HG02970 (cell line): ENCODE data around the gene TCIRG1.
"Not testable (repeated sequence)": the region's sequence is repeated elsewhere in the genome, so short reads cannot be mapped to it uniquely, and the experiment has no call there.

Experiments
- ATAC-seq: cut with Tn5 transposase; IDR thresholded peaks from one replicate; pipeline ENCODE4 v1.9.1; 2021; ENCODE audit warnings: mild to moderate bottlenecking, moderate library complexity, moderate number of reproducible peaks; ENCODE audit not compliant: unreplicated experiment, low FRiP score

TCIRG1 gene

DNA sequence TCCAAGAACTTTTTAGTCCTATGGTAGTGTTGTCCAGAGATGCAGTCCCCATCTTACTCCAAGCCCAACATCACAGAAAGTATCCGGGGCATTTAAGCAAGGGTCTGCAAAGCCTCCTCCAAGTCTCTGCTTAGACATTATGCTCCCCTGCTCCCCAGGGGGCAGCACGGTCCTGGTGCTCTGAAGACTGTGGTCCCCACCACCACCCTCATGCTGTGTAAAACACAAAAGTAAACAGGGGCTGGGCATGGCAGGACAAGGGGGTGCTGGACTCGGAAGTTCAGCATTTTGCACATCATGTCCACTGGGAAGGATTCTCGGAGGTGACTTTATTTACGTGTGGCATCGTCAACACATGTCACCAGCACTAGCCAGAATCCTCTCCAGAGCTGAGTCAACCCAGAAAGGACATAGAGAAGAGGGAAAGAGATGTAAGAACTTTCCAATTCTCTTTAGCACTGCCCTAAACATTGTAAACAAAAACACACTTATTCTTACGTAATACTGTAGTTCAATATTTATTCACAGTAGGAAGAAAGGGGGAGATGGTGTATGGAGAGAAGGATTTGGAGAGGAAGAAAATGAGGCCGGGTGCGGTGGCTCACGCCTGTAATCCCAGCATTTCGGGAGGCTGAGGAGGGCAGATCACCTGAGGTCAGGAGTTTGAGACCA is 37.7 kb downstream of the TCIRG1 start:
- ATAC-seq, result no peak

DNA sequence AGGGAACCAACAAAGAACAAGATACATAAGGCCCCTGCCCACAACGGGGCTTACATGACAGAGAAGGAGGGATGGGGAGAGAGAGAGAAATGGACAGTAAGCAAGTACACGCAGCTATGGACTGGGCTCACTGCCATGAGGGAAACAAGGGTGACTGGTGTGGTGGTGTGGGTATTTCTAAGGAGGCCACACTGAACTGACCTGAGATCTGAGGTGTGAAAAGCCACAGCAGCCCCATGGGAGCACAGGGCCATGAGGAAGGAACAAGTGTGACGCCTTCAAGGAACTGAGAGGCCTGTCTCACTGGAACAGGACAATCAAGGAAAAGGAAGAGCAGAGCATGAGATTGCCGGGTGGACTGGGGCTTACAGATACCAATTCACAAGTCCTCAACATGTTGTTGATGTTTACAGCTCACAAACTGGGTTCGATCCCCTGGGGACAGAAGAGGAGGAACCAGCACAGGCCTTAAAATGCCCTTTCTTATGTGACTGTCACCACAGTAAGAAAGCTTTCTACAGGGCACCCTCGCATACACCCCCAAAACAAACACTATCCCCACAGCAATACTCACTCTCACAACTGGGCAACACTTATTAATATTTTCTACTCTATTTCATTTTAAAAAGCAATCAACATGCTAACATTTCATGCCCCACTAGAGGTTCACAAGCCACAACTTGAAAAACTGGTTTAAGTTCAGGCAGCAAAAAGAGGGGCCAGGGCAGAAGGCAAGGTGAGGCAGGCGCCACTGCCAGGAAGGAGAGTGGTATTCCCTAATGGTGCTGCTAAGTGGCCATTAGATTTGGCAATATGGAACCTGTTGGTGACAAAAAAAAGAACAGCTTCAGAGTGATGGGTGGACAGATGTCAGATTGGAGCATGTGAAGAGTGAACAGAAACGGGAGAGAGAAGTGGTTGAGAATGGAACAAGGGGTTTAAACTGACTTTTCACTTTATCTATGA is 39.1 kb downstream of the TCIRG1 start:
- ATAC-seq, result no peak

DNA sequence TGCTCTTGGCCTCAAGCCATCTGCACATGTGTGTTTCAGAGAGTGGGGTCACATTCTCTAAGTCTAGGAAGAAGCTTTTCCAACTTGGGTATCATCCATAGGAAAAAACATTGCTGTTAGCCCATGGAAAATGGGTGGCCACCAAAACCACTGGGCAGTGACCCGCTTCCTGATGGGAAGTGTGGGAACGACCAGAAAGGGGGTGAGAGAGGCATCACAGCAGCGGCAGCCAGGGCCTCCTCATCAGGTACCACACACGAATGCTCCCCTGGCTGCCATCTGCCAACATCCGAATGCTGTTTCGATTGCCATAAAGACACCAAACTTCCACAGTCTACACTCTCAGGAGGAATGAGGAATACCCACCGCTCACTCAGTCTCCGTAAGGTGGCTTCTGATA is 42.0 kb downstream of the TCIRG1 start:
- ATAC-seq, result no peak

DNA sequence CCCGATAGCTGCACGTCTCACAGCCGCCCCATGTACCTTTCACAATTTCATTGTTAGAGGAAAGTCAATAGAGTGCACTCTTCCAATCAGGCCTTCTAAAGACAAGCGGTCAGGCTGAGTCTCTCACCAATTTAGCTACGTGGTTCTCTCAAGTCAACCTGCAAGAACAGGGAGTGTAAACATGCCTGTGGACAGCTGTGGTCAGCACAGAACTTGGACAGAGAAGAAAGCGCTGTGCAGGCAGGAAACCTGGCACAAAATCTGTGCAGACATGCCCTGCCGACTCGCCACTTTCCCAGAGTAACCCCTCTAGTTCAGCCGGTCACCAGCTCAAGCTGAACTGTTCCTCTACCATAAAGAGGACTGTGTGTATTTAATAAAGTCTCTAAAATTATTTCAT is 42.9 kb downstream of the TCIRG1 start:
- ATAC-seq, result no peak

DNA sequence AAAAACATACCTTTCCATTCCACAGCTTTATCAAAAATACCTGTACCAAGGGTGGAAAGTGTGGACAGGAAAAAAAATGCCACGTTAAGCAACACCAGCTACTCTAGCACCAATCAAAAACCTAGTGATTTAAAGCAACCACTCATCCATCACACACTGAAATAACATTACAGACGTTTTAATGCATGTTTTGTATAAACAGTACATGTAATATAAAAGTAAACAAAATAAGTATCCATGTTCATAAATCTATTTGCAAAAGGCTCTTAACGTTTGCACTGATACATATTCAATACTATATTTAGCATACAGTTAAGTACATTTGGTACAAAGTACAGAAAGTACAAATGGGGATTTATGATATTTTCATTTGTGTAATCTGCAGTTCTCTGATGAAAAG is 43.7 kb downstream of the TCIRG1 start:
- ATAC-seq, result no peak

DNA sequence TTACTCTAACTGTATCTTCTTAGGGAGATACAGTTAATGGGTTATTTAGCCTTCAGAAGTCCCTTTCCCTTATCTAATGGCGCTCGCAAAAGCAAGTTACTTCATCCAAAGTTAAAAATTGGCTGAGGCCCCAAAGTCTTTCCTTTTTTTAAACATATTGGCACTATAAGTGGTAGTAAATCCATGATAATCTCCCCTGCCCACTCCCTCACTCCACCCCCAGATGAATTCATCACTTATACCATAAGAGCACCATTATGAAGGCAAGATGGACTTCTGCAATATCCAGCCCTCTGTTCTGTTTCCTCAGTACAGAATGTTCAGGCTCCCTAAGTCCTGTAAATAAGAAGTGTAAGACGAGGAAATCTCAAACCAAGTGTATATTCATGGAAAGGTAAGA is 44.7 kb downstream of the TCIRG1 start:
- ATAC-seq, result no peak

DNA sequence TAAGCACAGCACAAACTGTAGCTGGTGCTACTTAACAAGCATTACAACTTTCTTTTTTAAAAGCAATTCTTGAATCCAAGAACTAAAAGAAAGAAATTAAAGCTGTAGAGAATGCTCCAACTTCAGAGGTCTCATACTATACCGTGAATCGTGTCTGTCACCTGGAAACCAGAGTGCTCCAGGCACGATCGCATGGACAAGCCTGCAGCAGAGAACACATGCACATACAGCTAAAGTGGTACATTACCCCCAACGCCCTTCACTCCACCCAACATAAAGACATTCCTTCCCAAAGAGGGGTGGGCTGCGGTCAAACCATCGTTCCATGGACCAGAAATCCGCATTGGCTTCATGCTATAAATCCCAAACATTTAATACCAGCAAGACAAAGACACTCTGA is 50.9 kb downstream of the TCIRG1 start:
- ATAC-seq, result no peak

DNA sequence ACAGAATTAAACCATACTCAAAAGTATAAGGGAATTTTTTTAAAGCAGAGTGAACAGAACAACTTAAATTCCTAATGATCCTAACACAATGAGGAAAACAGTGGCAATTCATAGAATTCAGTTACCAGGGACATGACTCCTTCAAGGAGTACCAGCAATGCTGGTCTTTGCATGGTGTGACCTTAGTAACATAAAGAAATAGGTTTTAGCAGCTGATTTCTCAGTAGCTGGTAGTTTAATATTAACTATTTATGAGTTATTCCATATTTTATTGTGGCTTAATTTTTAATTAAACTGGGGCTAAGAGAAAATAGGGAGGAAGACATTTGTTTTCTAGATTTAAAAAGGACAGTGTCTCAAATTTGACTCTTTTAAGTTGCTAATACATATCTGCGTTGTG is 51.5 kb downstream of the TCIRG1 start:
- ATAC-seq, result no peak

DNA sequence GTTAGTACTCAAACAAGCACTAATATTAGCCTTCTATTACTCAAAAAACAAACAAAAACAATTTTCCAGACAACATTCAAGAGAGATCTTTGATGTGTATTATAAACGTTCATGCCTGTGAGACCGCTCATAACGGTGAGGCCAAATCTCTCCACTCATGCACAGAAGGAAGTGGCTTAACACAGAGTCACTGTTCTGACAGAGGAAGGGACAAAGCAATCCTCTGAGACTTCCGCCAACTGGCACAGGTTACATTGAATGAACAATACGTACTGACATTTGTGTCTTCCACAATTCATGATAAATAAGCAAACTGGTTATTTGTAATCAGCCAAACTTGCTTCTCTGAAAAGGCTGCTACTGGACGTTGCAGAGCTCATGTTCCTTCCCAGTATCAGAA is 51.9 kb downstream of the TCIRG1 start:
- ATAC-seq, result no peak

DNA sequence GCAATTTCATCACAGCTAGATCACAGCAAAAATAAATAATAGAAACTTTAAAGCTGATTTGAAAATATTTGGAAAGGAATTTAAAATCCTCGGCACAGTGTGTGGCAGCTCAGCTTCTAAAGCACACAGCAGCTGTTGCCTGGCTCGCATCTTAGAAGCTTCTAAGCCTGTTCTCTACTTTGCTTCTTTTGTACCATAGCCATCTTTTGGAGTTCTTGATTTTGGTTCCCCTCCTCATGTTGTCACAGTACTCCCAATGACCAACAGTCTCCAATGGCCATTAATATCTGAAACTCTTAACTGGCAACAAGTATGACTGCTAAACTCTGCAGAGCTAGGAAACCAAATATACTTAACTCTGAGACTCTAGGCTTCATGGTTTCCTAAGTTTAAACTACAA is 53.6 kb downstream of the TCIRG1 start:
- ATAC-seq, result no peak

DNA sequence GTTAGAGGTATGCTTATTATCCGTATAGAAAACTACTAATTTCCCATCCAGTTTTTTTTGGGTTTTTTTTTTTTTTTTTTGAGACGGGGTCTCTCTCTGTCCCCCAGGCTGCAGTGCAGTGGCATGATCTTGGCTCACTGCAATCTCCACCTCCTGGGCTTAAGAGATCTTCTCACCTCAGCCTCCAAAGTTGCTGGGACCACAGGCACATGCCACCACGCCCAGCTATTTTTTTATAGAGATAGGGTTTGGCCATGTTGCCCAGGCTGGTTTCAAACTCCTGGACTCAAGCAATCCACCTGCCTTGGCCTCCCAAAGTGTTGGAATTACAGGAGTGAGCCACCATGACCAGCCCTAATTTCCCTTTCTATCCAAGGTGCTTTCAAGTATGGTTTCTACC is 54.1 kb downstream of the TCIRG1 start:
- not testable (repeated sequence) for ATAC-seq

DNA sequence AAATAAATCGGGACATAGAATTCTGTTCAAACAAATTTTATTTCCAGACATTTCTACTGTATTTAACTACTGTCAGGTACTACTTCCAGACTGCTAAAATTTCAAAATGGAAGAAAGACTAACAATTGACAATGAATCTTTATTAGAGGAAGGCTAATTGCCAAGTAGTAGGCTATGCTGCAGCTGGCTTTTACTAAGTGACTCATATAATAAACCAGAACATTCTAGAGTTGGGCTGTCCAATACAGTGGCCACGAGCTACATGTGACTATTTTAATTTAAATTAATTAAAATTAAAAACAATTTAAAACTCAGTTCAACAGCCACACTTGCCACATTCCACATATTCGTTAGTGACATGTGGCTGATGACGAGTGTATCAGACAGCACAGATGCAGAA is 54.7 kb downstream of the TCIRG1 start:
- ATAC-seq, result no peak

DNA sequence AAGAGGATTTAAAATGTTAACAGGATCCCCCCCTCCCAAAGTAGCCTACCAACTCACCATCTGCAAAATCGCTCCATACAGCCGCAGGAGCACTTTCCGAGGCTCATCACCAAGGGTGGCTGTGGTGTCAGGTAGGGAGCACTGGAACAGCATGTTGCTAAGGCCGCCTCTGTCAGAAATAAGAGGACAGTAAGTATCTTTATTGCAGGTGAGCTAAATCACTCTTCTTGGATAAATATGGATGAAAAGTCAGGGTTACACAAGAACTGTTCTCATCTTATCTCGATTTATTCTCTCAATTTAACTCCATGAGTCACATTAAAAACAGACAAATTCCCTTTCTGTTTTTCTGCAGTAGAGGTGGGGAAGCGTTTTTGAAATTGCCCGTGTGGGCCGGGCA is 58.1 kb downstream of the TCIRG1 start:
- no peak for ATAC-seq

DNA sequence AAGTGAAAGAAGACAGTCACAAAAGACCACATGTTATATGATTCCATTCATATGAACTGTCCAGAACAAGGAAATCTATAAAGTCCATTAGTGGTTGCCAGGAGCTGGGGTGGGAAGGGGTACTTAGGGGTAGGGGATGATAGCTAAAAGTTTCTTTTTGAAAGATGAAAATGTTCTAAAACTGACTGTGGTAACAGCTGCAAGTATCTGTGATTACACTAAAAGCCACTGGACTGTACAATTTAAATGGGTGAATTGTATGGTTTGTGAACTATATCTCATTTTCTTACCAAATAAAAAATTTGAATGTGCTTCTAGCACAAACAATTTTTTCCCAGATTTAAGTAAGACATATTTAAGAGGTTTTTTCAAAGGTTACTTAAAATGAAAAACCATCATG is 60.2 kb downstream of the TCIRG1 start:
- no peak for ATAC-seq

DNA sequence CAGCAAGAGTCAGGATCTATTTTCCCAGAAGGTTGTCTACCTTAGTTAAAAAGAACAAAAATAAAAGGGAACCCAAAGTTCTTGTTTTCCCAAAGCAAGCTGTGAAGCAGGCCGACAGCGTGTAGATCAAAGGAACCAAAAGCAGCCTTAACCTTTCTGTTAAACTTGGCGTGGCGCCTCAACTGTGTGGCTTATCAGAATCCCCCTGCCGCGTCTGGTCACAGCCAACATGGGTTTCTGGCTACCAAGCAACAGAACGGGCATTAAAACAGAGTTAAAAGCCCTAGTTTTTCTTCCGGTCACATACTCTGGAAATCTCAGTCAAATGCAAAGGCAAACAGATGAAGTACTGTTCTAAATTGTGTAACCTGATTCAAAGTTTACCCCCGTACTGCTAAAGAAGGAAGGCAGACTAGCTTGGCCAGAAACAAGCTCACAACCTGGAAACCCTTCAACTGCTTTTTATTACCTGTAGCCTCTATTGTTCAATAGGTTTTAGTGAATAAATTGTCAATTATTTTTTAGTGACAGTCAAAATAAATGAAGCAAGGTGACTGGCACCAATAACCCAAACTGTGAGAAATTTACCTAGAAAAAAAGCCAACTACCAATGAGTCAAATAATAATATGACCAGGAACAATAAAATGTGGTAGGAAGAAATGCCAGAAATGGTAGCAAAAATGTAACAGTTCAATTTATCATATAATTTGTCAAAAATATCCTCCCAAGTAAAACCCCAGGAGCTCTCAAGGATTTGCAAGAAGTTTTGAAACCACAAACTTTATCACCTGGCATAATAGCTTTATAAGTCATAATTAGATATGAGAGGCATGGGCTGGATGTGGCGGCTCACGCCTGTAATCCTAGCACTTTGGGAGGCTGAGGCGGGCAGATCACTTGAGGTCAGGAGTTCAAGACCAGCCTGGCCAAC is 60.9 kb downstream of the TCIRG1 start:
- no peak for ATAC-seq
